H7 (cell line): ENCODE results near the gene AKR1B1. TPM values are rescaled to one million over a fixed set of nuclear protein-coding genes. Genes with fewer than 3 reads are reported as not detected.

Source experiments
- DNase-seq: peaks from one replicate; pipeline ENCODE4 v3.0.0; 2012
- H3K27me3 ChIP-seq: 2 replicates; pipeline ENCODE4 v1.6.0; 2011; ENCODE audit warnings: mild to moderate bottlenecking, low read length; ENCODE audit not compliant: control insufficient read depth, insufficient read depth
- H3K36me3 ChIP-seq: replicated peaks from 2 replicates; pipeline ENCODE4 v1.5.1; 2011; ENCODE audit warnings: low read length; ENCODE audit not compliant: control insufficient read depth, insufficient read depth
- H3K4me3 ChIP-seq: 2 replicates; pipeline ENCODE4 v1.5.1; 2011; ENCODE audit warnings: low read depth, mild to moderate bottlenecking, control low read depth, low read length, moderate library complexity; ENCODE audit not compliant: insufficient read depth
- total RNA-seq: library from RNA; depleted of rRNA; stranded (reverse); fragments of >200 nt; shearing (Covaris generic); gene quantifications from 2 replicates; pipeline ENCODE4 v1.2.3, GENCODE V29; 2014

AKR1B1 gene
- total RNA-seq, 1 experiment from 2014 or later = 120 TPM

- Histone ChIP-seq H3K27me3 (no peaks in the 10 kb centered on the region), H3K36me3 (peaks cover 3% of the 10 kb centered on the region; the same call in 1 of the 2 replicates), H3K4me3 (no peak overlapping the region)
- no peak for DNase-seq
Measured at GRCh38 chr7:134461916-134462315, 3.0 kb upstream of the AKR1B1 start.

- H3K27me3 ChIP-seq = no peaks in the 10 kb centered on the region
- H3K36me3 ChIP-seq = peaks cover 3% of the 10 kb centered on the region
- no peak overlapping the region for H3K4me3 ChIP-seq
- DNase-seq = no peak
Measured at GRCh38 chr7:134459981-134460380, 1.1 kb upstream of the AKR1B1 start.

GRCh38 chr7:134458341-134458805 lies 527 bp downstream of the AKR1B1 start:
- Histone ChIP-seq H3K27me3 (no peaks in the 10 kb centered on the region), H3K36me3 (peaks cover 3% of the 10 kb centered on the region), H3K4me3 (peak overlapping the region; percentile 88)
- peak; percentile 86 for DNase-seq

- no peak overlapping the region for H3K4me3 ChIP-seq
- DNase-seq = no peak
- H3K36me3 ChIP-seq = peaks cover 3% of the 10 kb centered on the region
- no peaks in the 10 kb centered on the region for H3K27me3 ChIP-seq
Measured at GRCh38 chr7:134457210-134457609, 1.7 kb downstream of the AKR1B1 start.

- Histone ChIP-seq H3K4me3 (no peak overlapping the region), H3K36me3 (peaks cover 14% of the 10 kb centered on the region)
- DNase-seq = no peak
Measured at GRCh38 chr7:134454277-134454676, 4.6 kb downstream of the AKR1B1 start.

GRCh38 chr7:134453518-134453917 lies 5.4 kb downstream of the AKR1B1 start:
- H3K36me3 ChIP-seq = peaks cover 19% of the 10 kb centered on the region
- H3K4me3 ChIP-seq = no peak overlapping the region
- H3K27me3 ChIP-seq = no peaks in the 10 kb centered on the region
- no peak for DNase-seq

More at GRCh38 chr7:134454277-134454676, 4.6 kb downstream of the AKR1B1 start:
- no peaks in the 10 kb centered on the region for H3K27me3 ChIP-seq

- DNase-seq = no peak
- Histone ChIP-seq H3K36me3 (peaks cover 24% of the 10 kb centered on the region), H3K27me3 (no peaks in the 10 kb centered on the region), H3K4me3 (no peak overlapping the region)
Measured at GRCh38 chr7:134452991-134453473, 5.9 kb downstream of the AKR1B1 start.

GRCh38 chr7:134452419-134452838 lies 6.5 kb downstream of the AKR1B1 start:
- no peak overlapping the region for H3K4me3 ChIP-seq
- H3K36me3 ChIP-seq = peaks cover 30% of the 10 kb centered on the region

GRCh38 chr7:134451656-134452055 lies 7.2 kb downstream of the AKR1B1 start:
- DNase-seq = no peak
- Histone ChIP-seq H3K4me3 (no peak overlapping the region), H3K36me3 (peaks cover 35% of the 10 kb centered on the region), H3K27me3 (no peaks in the 10 kb centered on the region)

More at GRCh38 chr7:134452419-134452838, 6.5 kb downstream of the AKR1B1 start:
- H3K27me3 ChIP-seq = no peaks in the 10 kb centered on the region
- no peak for DNase-seq

- DNase-seq = no peak
- Histone ChIP-seq H3K36me3 (peaks cover 37% of the 10 kb centered on the region), H3K27me3 (no peaks in the 10 kb centered on the region), H3K4me3 (no peak overlapping the region)
Measured at GRCh38 chr7:134450294-134451000, 8.5 kb downstream of the AKR1B1 start.

GRCh38 chr7:134449680-134450079 lies 9.2 kb downstream of the AKR1B1 start:
- no peak overlapping the region for H3K4me3 ChIP-seq
- peaks cover 39% of the 10 kb centered on the region for H3K36me3 ChIP-seq
- DNase-seq = no peak
- no peaks in the 10 kb centered on the region for H3K27me3 ChIP-seq

- H3K36me3 ChIP-seq = peaks cover 48% of the 10 kb centered on the region
- no peaks in the 10 kb centered on the region for H3K27me3 ChIP-seq
- H3K4me3 ChIP-seq = no peak overlapping the region
- no peak for DNase-seq
Measured at GRCh38 chr7:134448356-134449229, 10.3 kb downstream of the AKR1B1 start.

GRCh38 chr7:134447383-134447782 lies 11.5 kb downstream of the AKR1B1 start:
- Histone ChIP-seq H3K4me3 (no peak overlapping the region), H3K27me3 (no peaks in the 10 kb centered on the region), H3K36me3 (peaks cover 55% of the 10 kb centered on the region)
- DNase-seq = no peak

- no peaks in the 10 kb centered on the region for H3K27me3 ChIP-seq
- DNase-seq = no peak
- H3K4me3 ChIP-seq = no peak overlapping the region
- peaks cover 58% of the 10 kb centered on the region for H3K36me3 ChIP-seq
Measured at GRCh38 chr7:134446923-134447322, 12.0 kb downstream of the AKR1B1 start.

GRCh38 chr7:134446446-134446845 lies 12.5 kb downstream of the AKR1B1 start:
- H3K36me3 ChIP-seq = peaks cover 58% of the 10 kb centered on the region
- H3K4me3 ChIP-seq = no peak overlapping the region
- no peak for DNase-seq
- H3K27me3 ChIP-seq = no peaks in the 10 kb centered on the region
